K562 (cell line): Measurements from ENCODE around the gene FN3KRP. TPM values are rescaled to one million over a fixed set of nuclear protein-coding genes. Genes with fewer than 3 reads are reported as not detected.
A peak's percentile ranks its signal among the peaks of the same experiment; 100 is the strongest.
"Not testable (repeated sequence)": the region's sequence is repeated elsewhere in the genome, so short reads cannot be mapped to it uniquely, and the experiment has no call there.

Experiments used
- ATAC-seq: fragments of 200-7000 bp; cut with Tn5 transposase; 3 replicates; pipeline ENCODE4 v1.9.1; 2020; ENCODE audit warnings: moderate library complexity
- BruUV-seq: library from RNA; stranded (reverse); fragments of 400-500 nt; replicated peaks from 2 replicates; lab custom pipeline; 2021; lab: Mats Ljungman, UMichigan
- CTCF ChIA-PET: fragments of 300-600 bp; formaldehyde crosslinking; extraction: SDS; loops from one replicate; lab custom pipeline; 2021; ENCODE audit warnings: low intra/inter-chr PET ratio; lab: Yijun Ruan, JAX
- POLR2A ChIA-PET: fragments of 300-600, 350-650 bp; sonication (Branson Sonifier 250); formaldehyde crosslinking; extraction: SDS; loops from one replicate; lab custom pipeline; 2021; ENCODE audit warnings: antibody characterized with exemption, inconsistent platforms; lab: Yijun Ruan, JAX
- DNase-seq, 4 experiments: peaks; one replicate each; pipeline versions ENCODE4 v3.0.0 to v3.0.0-alpha.2; 2011 to 2018; ENCODE audit warnings: low spot score in 3 of 4, mixed read lengths in 3 of 4; ENCODE audit errors: extremely low read depth in 1 of 4
- FAIRE-seq: peaks from 2 replicates; lab custom pipeline; 2011; peaks lifted over from hg19 to GRCh38; lab: Jason Lieb, UNC
- H2AFZ ChIP-seq: 2 replicates; pipeline ENCODE4 v1.6.0; 2011; ENCODE audit warnings: low read depth, low read length, control low read depth, inconsistent platforms
- H3K27ac ChIP-seq: fragments of 200-600 bp; 3 replicates; pipeline ENCODE4 v1.8.0; 2011; ENCODE audit warnings: low read depth, mild to moderate bottlenecking, control low read depth, inconsistent platforms, low read length, moderate library complexity, mixed read lengths; ENCODE audit errors: extremely low read depth
- H3K27me3 ChIP-seq, 2 experiments: fragments of 300-600 bp in 1 of 2; 2 replicates in 1 of 2; 3 replicates in 1 of 2; pipeline versions ENCODE4 v1.6.0 to v1.8.0; 2011; ENCODE audit warnings: inconsistent platforms in 2 of 2, low read length in 2 of 2, mild to moderate bottlenecking in 1 of 2, mixed read lengths in 1 of 2, moderate library complexity in 1 of 2; ENCODE audit not compliant: control insufficient read depth in 2 of 2, insufficient read depth in 2 of 2
- H3K36me3 ChIP-seq: fragments of 300-600 bp; 3 replicates; pipeline ENCODE4 v1.8.0; 2011; ENCODE audit warnings: mild to moderate bottlenecking, low read length, inconsistent platforms; ENCODE audit not compliant: control insufficient read depth, insufficient read depth
- H3K4me1 ChIP-seq, 2 experiments: fragments of 200-600 bp in 1 of 2; replicated peaks in 1 of 2; 2 replicates in 1 of 2; 3 replicates in 1 of 2; pipeline versions ENCODE4 v1.5.1 to v1.8.0; 2011; ENCODE audit warnings: inconsistent platforms in 2 of 2, low read length in 2 of 2, mild to moderate bottlenecking in 1 of 2, mixed read lengths in 1 of 2, moderate library complexity in 1 of 2; ENCODE audit not compliant: control insufficient read depth in 2 of 2, insufficient read depth in 2 of 2
- H3K4me2 ChIP-seq: 2 replicates; pipeline ENCODE4 v1.6.1; 2011; ENCODE audit warnings: low read length, control low read depth, inconsistent platforms, mixed read lengths; ENCODE audit not compliant: insufficient read depth
- H3K4me3 ChIP-seq: fragments of 200-600 bp; sonication (generic), shearing (Covaris generic); 2 replicates; pipeline ENCODE4 v1.5.1; 2016; ENCODE audit warnings: control low read depth, inconsistent platforms
- H3K79me2 ChIP-seq: fragments of 200-600 bp; 3 replicates; pipeline ENCODE4 v1.8.0; 2011; ENCODE audit warnings: low read length, inconsistent platforms; ENCODE audit not compliant: control insufficient read depth, insufficient read depth
- H3K9ac ChIP-seq, 2 experiments: 2 replicates each; pipeline versions ENCODE4 v1.6.0 to v1.6.1; 2011; ENCODE audit warnings: low read depth in 2 of 2, low read length in 2 of 2, control low read depth in 1 of 2, inconsistent platforms in 1 of 2, mild to moderate bottlenecking in 1 of 2, mixed read lengths in 1 of 2; ENCODE audit not compliant: insufficient read depth in 1 of 2
- H3K9me1 ChIP-seq: one replicate; pipeline ENCODE4 v1.6.0; 2011; ENCODE audit warnings: inconsistent platforms, mild to moderate bottlenecking, low read length, moderate library complexity; ENCODE audit not compliant: control insufficient read depth, insufficient read depth
- H3K9me3 ChIP-seq: replicated peaks from 2 replicates; pipeline ENCODE4 v1.5.1; 2011; ENCODE audit warnings: low read depth, low read length, inconsistent platforms; ENCODE audit not compliant: control insufficient read depth, insufficient read depth
- H4K20me1 ChIP-seq: replicated peaks from 2 replicates; pipeline ENCODE4 v1.6.1; 2011; ENCODE audit warnings: low read length, inconsistent platforms, mixed read lengths; ENCODE audit not compliant: control insufficient read depth, insufficient read depth
- POLR2G ChIP-seq: fragments of 200-400 bp; formaldehyde crosslinking; IDR thresholded peaks from 2 replicates; pipeline ENCODE4 v1.6.1; 2017; ENCODE audit warnings: low read depth, mild to moderate bottlenecking, antibody characterized with exemption, low read length, moderate library complexity
- RBFOX2 ChIP-seq: fragments of 200-400 bp; formaldehyde crosslinking; IDR thresholded peaks from 2 replicates; pipeline ENCODE4 v1.6.1; 2017; ENCODE audit warnings: low read depth, mild to moderate bottlenecking, low read length, moderate library complexity
- ZNF431 ChIP-seq: sonication (generic); formaldehyde crosslinking; IDR thresholded peaks from 2 replicates; pipeline ENCODE4 v1.8.0; 2022; ENCODE audit warnings: mild to moderate bottlenecking, missing genetic modification reagents
- WGBS: fragments of 100-300 bp; shearing (Covaris generic); methylation state at CpG from one replicate; pipeline ENCODE4 v1.1.6; 2016; ENCODE audit warnings: low coverage, mixed read lengths; ENCODE audit not compliant: insufficient coverage; ENCODE audit errors: missing lambda C conversion rate; 5-methylcytosine and 5-hydroxymethylcytosine counted together
- in situ Hi-C: fragments of 300-500 bp; cut with MboI; formaldehyde crosslinking; loops from 4 replicates; pipeline ENCODE4 v1.15.0; 2018; ENCODE audit warnings: inconsistent platforms, mixed read lengths
- intact Hi-C: fragments of 100-400 bp; cut with micrococcal nuclease; formaldehyde crosslinking; loops from 2 replicates; pipeline ENCODE4 v1.14.2; 2022
- polyA plus RNA-seq, 8 experiments: library from polyadenylated mRNA; depleted of rRNA in 4 of 8; stranded (reverse) in 5 of 8; unstranded in 3 of 8; fragments of >200 nt; fragmentation: Nextera tagmentation in 2 of 8; fragmentation: Illumina TruSeq in 1 of 8; extraction: Ambion mirVana in 2 of 8; extraction: Trizol in 1 of 8; gene quantifications; 2 replicates each; pipeline versions ENCODE4 v1.2.1 to v1.2.3, GENCODE V29; 2011 to 2014; ENCODE audit warnings: inconsistent platforms in 1 of 8, missing spikeins in 1 of 8
- total RNA-seq, 7 experiments: library from RNA; depleted of rRNA in 6 of 7; stranded (reverse); fragments of >200 nt in 6 of 7; fragmentation: Illumina TruSeq in 2 of 7; extraction: Trizol in 2 of 7; gene quantifications; 2 replicates each; pipeline versions ENCODE4 v1.2.1 to v1.2.3, GENCODE V29; 2011 to 2021; ENCODE audit warnings: low replicate concordance in 1 of 7

Gene FN3KRP
- total and polyA plus RNA-seq, 9 of the 15 experiments (the other 6 are each of a cell fraction or from before 2014, with no cell fraction given): 2.0 to 32.1 (median 24.9) TPM

DNA sequence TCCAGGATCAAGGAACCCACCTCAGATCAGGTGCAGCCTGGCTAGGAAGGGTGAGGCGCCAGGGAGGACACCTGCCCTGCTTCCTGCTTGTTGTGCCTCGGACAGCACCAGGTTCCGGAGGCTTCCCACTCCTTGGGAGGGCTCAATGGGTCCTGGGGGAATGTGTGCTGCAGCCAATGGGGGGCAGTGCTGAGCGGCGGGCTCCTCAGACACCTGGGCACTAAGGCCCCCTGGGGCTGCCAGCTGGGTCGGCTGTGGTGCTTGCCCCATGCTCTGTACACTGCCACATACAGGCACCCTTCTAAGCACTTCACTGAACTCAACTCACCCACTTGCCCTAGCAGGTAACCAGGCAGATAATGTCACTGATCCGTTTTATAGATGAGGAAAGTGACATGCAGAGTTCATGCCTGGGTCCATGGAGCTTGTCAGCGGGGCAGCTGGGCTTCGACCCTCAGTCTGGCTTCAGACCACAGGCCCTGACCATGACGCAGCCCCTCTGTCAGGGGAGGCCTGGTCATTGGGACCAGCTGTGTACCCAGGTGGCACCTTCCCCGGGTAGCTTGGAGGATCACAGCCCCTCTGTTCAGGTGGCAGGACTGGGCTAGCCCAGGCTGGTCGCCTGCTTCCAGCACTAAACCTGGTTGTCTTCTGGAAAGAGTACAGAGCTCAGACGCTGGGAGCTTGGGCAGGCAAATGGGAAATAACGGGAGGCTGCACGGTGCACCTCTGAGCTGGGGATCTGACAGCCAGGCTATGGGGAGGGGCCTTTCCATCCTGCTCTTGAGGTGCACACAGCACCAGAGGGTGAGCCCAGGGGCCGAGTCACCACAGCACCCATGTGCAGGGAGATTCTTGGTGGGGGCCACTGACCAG, 27.1 kb downstream of the FN3KRP start:
- H3K27ac ChIP-seq: no peak overlapping the region
- ATAC-seq: no peak
- no peak overlapping the region for H3K4me2 ChIP-seq
- peaks cover under 1 to 9% of the 10 kb centered on the region in 2 experiments; a peak in 4 of 5 replicates for H3K4me1 ChIP-seq
- ChIA-PET POLR2A (interaction anchor here (0.6 kb wide), 1 partner anchor 426 kb away, joined by 3 read pairs; no protein-coding TSS in a partner anchor), CTCF (no interaction called here)
- no TSS peak for BruUV-seq
- no peak overlapping the region for H2AFZ ChIP-seq
- no peak for DNase-seq
- in situ Hi-C loops (no loop called here), intact Hi-C loops (no loop called here)
- no peaks in the 10 kb centered on the region for H3K79me2 ChIP-seq
- no peaks in the 10 kb centered on the region for H3K9me1 ChIP-seq
- H3K36me3 ChIP-seq: peaks cover 49% of the 10 kb centered on the region
- H3K9ac ChIP-seq: no peak overlapping the region
- H4K20me1 ChIP-seq: no peaks in the 10 kb centered on the region
- 0 out of 2 replicates have a peak, but pooled peaks have one; percentile 12 for TF ChIP-seq POLR2G
- no peak for TF ChIP-seq ZNF431 (CRISPR knock-in tag)
- TF ChIP-seq RBFOX2: peak; percentile 36; the same call in 1 of the 2 replicates
- TF ChIP-seq, all 486 proteins: peak for 2
- no peak overlapping the region for H3K4me3 ChIP-seq
- no peaks in the 10 kb centered on the region for H3K27me3 ChIP-seq
- H3K9me3 ChIP-seq: peaks cover 30% of the 10 kb centered on the region
- no peak for FAIRE-seq
- 77% methylated on average over 16 of the region's 16 CpGs for WGBS

DNA sequence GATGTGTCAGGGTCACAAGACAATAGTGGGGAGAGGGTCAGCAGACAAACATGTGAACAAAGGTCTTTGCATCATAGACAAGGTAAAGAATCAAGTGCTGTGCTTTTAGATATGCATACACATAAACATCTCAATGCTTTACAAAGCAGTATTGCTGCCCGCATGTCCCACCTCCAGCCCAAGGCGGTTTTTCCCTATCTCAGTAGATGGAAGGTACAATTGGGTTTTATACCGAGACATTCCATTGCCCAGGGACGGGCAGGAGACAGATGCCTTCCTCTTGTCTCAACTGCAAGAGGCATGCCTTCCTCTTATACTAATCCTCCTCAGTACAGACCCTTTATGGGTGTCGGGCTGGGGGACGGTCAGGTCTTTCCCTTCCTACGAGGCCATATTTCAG, 28.2 kb downstream of the FN3KRP start:
- POLR2A ChIA-PET, H3K9me1 ChIP-seq, H2AFZ ChIP-seq, H3K27ac ChIP-seq, H3K4me2 ChIP-seq, FAIRE-seq, H3K4me3 ChIP-seq, H4K20me1 ChIP-seq, DNase-seq, intact Hi-C loops, in situ Hi-C loops, H3K4me1 ChIP-seq, ATAC-seq, H3K9ac ChIP-seq, H3K79me2 ChIP-seq, BruUV-seq, H3K27me3 ChIP-seq, CTCF ChIA-PET: not testable (repeated sequence)
- 66% methylated on average over 6 of the region's 7 CpGs for WGBS
- H3K36me3 ChIP-seq: peaks cover 49% of the 10 kb centered on the region
- peaks cover 32% of the 10 kb centered on the region for H3K9me3 ChIP-seq
